Motor neuron (in vitro differentiated cells): ENCODE data around the gene SLC4A11. TPM values are rescaled to one million over a fixed set of nuclear protein-coding genes. Genes with fewer than 3 reads are reported as not detected.

Experiments used
- ATAC-seq, 8 experiments: fragments of 200-7000 bp; cut with Tn5 transposase; replicated peaks in 6 of 8; 2 replicates each; pipeline ENCODE4 v1.8.0; 2021; ENCODE audit warnings: mild to moderate bottlenecking in 8 of 8, moderate library complexity in 8 of 8
- H3K27ac ChIP-seq, 2 donors: fragments of 250-450 bp; sonication (Bioruptor Pico); 2 replicates each; pipeline ENCODE4 v1.9.0; 2021; ENCODE audit warnings: antibody characterized with exemption in 2 of 2, mild to moderate bottlenecking in 2 of 2, moderate library complexity in 1 of 2
- H3K4me1 ChIP-seq, 2 donors: fragments of 250-450 bp; sonication (Bioruptor Pico); replicated peaks in 1 of 2; 2 replicates each; pipeline ENCODE4 v1.6.1; 2021; ENCODE audit warnings: antibody characterized with exemption in 2 of 2, mild to moderate bottlenecking in 2 of 2, moderate library complexity in 1 of 2
- H3K4me3 ChIP-seq, 5 donors: fragments of 250-450 bp; sonication (Bioruptor Pico); 2 replicates each; pipeline ENCODE4 v1.9.0; 2021; ENCODE audit warnings: antibody characterized with exemption in 5 of 5, mild to moderate bottlenecking in 5 of 5, moderate library complexity in 4 of 5
- whole genome bisulfite sequencing, 10 experiments: fragments of 450-650 bp; shearing (Covaris generic); methylation state at CpG; one replicate each; pipeline ENCODE4 v1.0.0; 2022; 5-methylcytosine and 5-hydroxymethylcytosine counted together
- in situ Hi-C, 9 experiments: fragments of 400-800 bp; cut with MboI; loops; one replicate each; pipeline ENCODE4 v1.15.0; 2021; ENCODE audit warnings: low sequenced_read_pairs in 9 of 9, low pct_unique_long_range_greater_than_20kb in 2 of 9; ENCODE audit not compliant: unreplicated experiment in 9 of 9
- total RNA-seq, 8 experiments: library from RNA; unstranded; fragments of 300-600 nt; gene quantifications; 2 replicates each; pipeline versions ENCODE4 v1.2.3 to v1.2.4, GENCODE V29; 2022

Gene SLC4A11
- total RNA-seq, 8 experiments from 2014 or later, result 0.05 to 19.6 (median 1.3) TPM

DNA sequence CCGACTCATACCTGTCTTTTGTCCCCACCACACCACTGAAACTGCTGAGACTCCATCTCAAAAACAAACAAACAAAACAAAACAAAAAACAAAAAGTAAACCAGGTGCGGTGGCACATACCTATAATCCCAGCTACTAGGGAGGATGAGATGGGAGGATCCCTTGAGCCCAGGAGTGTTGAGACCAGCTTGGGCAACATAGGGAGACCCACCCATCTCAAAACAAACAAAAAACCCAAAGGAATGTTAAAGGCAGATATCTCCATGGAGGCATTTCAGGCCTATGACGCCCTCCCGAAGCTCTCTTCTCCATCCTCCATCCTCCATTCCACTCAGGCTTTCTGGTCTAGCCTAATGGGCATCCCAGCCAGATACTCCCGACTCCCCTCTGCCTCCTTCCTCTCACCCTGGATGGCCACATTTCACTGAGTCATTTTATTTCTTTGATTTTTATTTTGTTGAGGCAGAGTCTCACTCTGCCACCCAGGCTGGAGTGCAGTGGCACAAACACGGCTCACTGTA is 3.2 kb upstream of the SLC4A11 start:
- no peak overlapping the region for H3K4me3 ChIP-seq
- H3K27ac ChIP-seq, result no peak overlapping the region
- no peak for ATAC-seq
- peaks cover 0 to 2% of the 10 kb centered on the region in 2 donors for H3K4me1 ChIP-seq
- 30 to 92% (median 63%) methylated on average over 2 to 6 of the region's 6 CpGs; no CpG with 5 or more reads in 1 of the 10 experiments for WGBS, 10 experiments
- in situ Hi-C loops, result no loop called here

- in situ Hi-C loops, result no loop called here
- no peak overlapping the region for H3K27ac ChIP-seq
- H3K4me3 ChIP-seq, result no peak overlapping the region
- WGBS, 10 experiments, result 71 to 97% (median 80%) methylated on average over 2 to 5 of the region's 15 CpGs; no CpG with 5 or more reads in 3 of the 10 experiments
- ATAC-seq, result no peak
- peaks cover 0 to 2% of the 10 kb centered on the region in 2 donors for H3K4me1 ChIP-seq
Observed at GRCh38 chr20:3240776-3241363, 1.9 kb upstream of the SLC4A11 start.

GRCh38 chr20:3239867-3240775 is 1.1 kb upstream of the SLC4A11 start:
- peaks cover 0 to 2% of the 10 kb centered on the region in 2 donors for H3K4me1 ChIP-seq
- H3K27ac ChIP-seq, result no peak overlapping the region
- in situ Hi-C loops, result no loop called here
- WGBS, 10 experiments, result 0 to 13% (median 7%) methylated on average over 5 to 10 of the region's 54 CpGs; no CpG with 5 or more reads in 6 of the 10 experiments
- H3K4me3 ChIP-seq, result peak overlapping the region in 4 of 5 donors; percentile 41 to 48 (median 43)
- peak in 6 of 8 experiments; percentile 3 to 46 (median 17) for ATAC-seq

- Histone ChIP-seq H3K4me3 (peak overlapping the region; percentile 41 to 49 (median 44)), H3K27ac (no peak overlapping the region), H3K4me1 (peaks cover 0 to 2% of the 10 kb centered on the region in 2 donors)
- no CpG with 5 or more reads among the region's 48 CpGs for WGBS, 10 experiments
- peak; percentile 32 to 53 (median 36) for ATAC-seq
- in situ Hi-C loops, result no loop called here
Observed at GRCh38 chr20:3238616-3239025, 369 bp downstream of the SLC4A11 start.

GRCh38 chr20:3237958-3238615 is 903 bp downstream of the SLC4A11 start:
- in situ Hi-C loops, result no loop called here
- Histone ChIP-seq H3K27ac (no peak overlapping the region), H3K4me3 (peak overlapping the region; percentile 41 to 49 (median 44)), H3K4me1 (peaks cover 0 to 2% of the 10 kb centered on the region in 2 donors)
- peak in 2 of 8 experiments; percentile 1 to 17 for ATAC-seq
- WGBS, 10 experiments, result 0 to 40% (median 0%) methylated on average over 1 to 4 of the region's 59 CpGs; no CpG with 5 or more reads in 5 of the 10 experiments

GRCh38 chr20:3237011-3237957 is 1.7 kb downstream of the SLC4A11 start:
- peaks cover 0 to 2% of the 10 kb centered on the region in 2 donors for H3K4me1 ChIP-seq
- H3K27ac ChIP-seq, result no peak overlapping the region
- ATAC-seq, result no peak
- WGBS, 10 experiments, result 34 to 100% (median 64%) methylated on average over 1 to 7 of the region's 25 CpGs; no CpG with 5 or more reads in 4 of the 10 experiments
- in situ Hi-C loops, result no loop called here
- H3K4me3 ChIP-seq, result peak overlapping the region in 1 of 5 donors; percentile 44

DNA sequence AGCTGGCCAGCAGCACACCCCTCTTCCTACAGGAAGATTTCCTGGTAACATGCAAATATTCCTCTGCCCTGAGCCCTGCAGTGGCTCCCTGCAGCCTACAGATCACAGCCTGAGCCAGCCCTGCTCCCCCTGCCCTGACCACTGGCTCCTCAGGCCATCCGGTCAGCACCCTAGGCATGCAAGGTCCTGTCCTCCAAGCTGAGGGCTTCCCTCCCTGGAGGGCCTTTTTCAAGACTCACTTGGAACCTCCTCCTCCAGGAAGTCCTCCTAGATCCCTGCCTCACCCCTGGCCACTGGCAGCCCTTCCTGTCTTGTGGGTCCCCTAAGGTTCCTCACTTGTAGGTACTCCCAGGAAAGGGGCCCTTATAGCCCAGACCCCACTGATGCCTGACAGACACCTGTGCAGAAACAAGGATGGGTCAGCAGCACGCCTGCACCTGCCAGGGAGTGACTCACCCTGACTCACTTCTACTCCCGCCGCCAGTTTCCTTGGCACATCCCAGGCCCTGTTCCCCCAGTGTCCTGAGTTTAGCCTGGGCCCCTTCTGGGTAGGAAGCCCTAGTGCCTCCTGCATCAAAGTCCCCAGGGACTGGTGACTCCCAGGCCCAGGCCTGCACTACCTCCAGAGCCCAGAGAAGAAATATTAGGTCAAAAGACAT is 3.2 kb downstream of the SLC4A11 start:
- H3K4me3 ChIP-seq, result no peak overlapping the region
- whole genome bisulfite sequencing, 10 experiments, result 71% methylated on average over 3 of the region's 4 CpGs; no CpG with 5 or more reads in 9 of the 10 experiments
- no peak for ATAC-seq
- no peak overlapping the region for H3K27ac ChIP-seq
- in situ Hi-C loops, result no loop called here
- H3K4me1 ChIP-seq, result peaks cover 0 to 2% of the 10 kb centered on the region in 2 donors

GRCh38 chr20:3233991-3234498 is 4.9 kb downstream of the SLC4A11 start:
- ATAC-seq, result no peak
- WGBS, 10 experiments, result 93% methylated on average over 10 of the region's 25 CpGs; no CpG with 5 or more reads in 9 of the 10 experiments
- no peak overlapping the region for H3K4me3 ChIP-seq
- peaks cover 0 to 2% of the 10 kb centered on the region in 2 donors for H3K4me1 ChIP-seq
- in situ Hi-C loops, result no loop called here
- no peak overlapping the region for H3K27ac ChIP-seq

- Histone ChIP-seq H3K4me3 (no peak overlapping the region), H3K4me1 (peaks cover 0 to 2% of the 10 kb centered on the region in 2 donors), H3K27ac (no peak overlapping the region)
- no peak for ATAC-seq
- WGBS, 10 experiments, result 40 to 100% (median 76%) methylated on average over 2 to 14 of the region's 32 CpGs; no CpG with 5 or more reads in 4 of the 10 experiments
- in situ Hi-C loops, result no loop called here
Observed at GRCh38 chr20:3233131-3233990, 5.6 kb downstream of the SLC4A11 start.

DNA sequence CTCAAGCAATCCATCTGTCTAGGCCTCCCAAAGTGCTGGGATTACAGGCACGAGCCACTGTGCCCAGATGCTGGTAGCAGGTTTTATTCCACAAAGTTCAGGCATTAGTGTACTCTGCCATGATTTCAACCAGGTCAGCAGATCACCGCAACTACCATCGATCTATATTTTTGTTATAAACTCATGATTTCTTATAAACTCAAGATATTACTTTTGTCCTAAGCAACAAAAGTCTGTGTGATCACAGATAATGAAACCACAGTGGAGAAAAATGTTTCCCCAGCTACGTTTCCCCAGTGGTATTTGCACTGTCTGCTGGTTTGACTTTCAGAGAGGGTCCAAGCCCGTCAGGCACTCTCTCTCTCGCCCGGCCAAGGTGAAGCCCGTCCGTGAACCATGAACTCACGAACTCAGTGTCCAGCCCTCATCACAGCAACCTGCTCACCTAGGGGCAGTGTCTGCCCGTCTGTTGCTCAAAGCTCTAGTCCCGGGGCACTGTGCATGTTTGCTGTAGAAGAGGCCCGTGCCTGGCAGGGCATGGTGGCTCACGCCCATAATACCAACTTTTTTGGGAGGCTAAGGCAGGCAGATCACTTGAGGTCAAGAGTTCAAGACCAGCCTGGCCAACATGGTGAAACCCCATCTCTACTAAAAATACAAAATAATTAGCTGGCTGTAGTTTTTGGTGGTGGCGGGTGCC is 7.0 kb downstream of the SLC4A11 start:
- Histone ChIP-seq H3K27ac (no peak overlapping the region), H3K4me3 (no peak overlapping the region), H3K4me1 (no peaks in the 10 kb centered on the region)
- ATAC-seq, result no peak
- in situ Hi-C loops, result no loop called here
- 0 to 100% (median 85%) methylated on average over 1 to 10 of the region's 15 CpGs; no CpG with 5 or more reads in 3 of the 10 experiments for WGBS, 10 experiments
